GM18508 (cell line): Measurements from ENCODE around the gene SH2B2.
A peak's percentile ranks its signal among the peaks of the same experiment; 100 is the strongest.
"Not testable (repeated sequence)": the region's sequence is repeated elsewhere in the genome, so short reads cannot be mapped to it uniquely, and the experiment has no call there.

Source experiments
- ATAC-seq: cut with Tn5 transposase; IDR thresholded peaks from one replicate; pipeline ENCODE4 v1.9.1; 2021; ENCODE audit warnings: moderate number of reproducible peaks; ENCODE audit not compliant: insufficient read depth, unreplicated experiment

SH2B2 gene

DNA sequence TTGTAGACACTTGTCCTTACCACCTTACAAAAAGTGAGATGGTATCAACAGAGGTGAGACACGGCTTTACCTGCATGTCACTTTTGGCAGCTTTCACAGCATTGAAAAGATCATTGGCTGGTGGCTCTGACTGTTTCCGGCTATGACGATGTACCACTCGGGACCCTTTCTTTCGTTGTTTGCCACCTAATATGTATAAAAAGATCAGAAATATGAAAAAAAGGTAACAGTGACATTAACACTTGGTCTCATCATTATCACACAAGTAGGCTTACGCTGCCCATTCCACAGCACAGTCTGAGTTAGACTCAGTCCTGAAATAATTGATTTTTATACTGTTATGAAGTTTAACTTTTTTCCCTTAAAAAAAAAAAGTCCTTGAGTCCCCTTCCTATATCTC lies 40.5 kb downstream of the SH2B2 start:
- ATAC-seq, result not testable (repeated sequence)

DNA sequence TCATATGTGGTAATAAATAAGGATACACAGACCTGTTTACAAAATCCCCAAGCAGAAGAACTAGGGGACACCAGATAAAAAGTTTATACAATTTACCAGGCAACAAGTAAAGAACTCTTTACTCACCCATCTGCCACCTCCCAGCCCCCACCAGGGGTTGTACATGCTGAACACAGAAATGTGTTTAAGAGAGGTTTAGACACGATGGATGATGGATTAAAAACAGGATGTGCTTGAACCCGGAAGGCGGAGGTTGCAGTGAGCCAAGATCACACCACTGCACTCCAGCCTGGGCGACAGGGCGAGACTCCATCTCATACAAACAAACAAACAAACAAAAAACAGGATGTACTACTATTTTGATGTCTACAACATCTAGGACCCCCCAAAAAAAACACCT lies 42.2 kb downstream of the SH2B2 start:
- not testable (repeated sequence) for ATAC-seq

DNA sequence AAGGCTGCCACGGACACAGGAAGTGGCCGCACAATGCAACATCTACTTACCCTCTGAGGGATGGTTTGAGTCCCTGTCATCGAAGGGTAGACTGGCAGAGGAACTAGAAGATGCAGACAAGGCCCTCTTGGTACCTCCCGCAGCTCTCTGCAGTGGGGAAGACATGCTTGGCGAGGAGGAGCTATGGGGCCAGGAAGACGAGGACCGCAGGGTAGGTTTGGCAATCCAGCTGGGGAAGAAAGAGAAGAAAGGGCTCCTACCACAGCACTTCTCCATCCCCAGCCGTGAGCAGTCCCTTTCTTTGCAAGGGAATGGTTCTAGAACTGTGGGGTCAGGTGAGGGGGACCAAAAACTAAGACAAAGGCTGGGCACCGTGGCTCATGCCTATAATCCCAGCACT lies 42.7 kb downstream of the SH2B2 start:
- ATAC-seq, result not testable (repeated sequence)

DNA sequence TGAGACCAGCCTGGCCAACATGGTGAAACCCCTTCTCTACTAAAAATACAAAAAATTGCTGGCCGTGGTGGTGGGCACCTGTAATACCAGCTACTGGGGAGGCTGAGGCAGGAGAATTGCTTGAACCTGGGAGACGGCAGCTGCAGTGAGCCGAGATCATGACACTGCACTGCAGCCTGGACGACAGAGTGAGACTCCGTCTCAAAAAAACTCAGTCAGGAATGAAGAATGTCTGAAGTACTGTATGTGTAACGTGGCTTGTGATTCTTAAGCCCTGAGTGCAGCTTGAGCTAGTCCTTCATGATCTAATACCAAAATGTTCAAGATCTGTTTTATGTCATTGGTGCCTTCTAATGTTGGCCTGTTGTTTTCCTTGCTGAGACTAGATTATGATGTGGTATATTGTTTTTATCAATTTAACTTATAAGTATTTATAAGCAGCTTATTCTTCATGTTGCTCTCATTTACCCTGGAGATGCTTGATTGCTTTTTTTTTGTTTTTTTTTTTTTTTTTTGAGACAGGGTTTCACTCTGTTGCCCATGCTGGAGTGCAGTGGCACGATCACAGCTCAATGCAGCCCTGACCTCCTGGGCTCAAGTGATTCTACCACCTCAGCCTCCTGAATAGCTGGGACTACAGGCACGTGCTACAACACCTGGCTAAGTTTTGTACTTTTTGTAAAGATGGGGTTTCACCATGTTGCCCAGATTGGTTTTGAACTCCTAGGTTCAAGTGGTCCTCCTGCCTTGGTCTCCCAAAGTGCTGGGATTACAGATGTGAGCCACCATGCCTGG lies 44.2 kb downstream of the SH2B2 start:
- not testable (repeated sequence) for ATAC-seq

DNA sequence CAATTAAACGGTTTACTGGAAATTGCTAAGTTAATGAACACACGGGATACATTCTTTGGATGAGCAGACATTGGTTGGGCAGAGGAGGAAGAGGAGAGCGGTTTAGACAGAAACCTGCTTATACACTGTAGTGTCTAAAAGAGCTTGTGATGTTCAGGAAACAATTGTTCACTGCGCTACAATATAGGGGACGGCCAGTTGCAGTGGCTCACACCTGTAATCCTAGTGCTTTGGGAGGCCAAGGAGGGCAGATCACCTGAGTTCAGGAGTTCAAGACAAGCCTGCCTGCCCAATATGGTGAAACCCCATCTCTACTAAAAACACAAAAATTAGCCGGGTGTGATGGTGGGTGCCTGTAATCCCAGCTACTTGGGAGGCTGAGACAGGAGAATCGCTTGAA lies 48.9 kb downstream of the SH2B2 start:
- ATAC-seq, result not testable (repeated sequence)

DNA sequence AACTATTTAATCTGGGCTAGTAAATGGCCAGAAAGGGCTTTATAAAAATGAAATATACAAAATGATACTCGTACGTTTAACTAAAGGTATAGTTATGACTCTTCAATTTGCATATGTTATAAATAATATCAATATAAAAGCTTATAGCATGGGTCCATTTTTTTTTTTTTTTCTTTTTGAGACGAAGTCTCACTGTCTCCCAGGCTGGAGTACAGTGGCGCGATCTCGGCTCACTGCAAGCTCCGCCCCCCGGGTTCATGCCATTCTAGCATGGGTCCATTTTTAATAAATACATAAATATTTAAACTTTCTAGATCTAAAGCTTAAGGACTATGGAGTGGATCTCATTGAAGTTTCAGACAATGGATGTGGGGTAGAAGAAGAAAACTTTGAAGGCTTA lies 50.3 kb downstream of the SH2B2 start:
- ATAC-seq, result not testable (repeated sequence)

DNA sequence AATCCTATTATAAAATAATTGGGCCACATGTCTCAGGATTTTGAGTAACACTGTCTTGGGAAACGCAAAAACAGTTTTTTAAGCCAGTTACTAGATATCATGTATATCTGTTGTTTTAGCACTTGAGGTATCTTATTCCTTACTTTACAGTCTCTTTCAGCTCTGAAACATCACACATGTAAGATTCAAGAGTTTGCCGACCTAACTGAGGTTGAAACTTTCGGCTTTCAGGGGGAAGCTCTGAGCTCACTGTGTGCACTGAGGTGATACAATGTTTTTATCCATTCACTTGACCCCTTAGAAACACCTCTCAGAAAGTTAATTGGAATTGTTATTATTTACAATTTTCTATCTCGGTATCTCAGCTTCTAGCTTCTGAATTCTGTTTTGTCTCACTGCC lies 50.8 kb downstream of the SH2B2 start:
- ATAC-seq, result not testable (repeated sequence)

DNA sequence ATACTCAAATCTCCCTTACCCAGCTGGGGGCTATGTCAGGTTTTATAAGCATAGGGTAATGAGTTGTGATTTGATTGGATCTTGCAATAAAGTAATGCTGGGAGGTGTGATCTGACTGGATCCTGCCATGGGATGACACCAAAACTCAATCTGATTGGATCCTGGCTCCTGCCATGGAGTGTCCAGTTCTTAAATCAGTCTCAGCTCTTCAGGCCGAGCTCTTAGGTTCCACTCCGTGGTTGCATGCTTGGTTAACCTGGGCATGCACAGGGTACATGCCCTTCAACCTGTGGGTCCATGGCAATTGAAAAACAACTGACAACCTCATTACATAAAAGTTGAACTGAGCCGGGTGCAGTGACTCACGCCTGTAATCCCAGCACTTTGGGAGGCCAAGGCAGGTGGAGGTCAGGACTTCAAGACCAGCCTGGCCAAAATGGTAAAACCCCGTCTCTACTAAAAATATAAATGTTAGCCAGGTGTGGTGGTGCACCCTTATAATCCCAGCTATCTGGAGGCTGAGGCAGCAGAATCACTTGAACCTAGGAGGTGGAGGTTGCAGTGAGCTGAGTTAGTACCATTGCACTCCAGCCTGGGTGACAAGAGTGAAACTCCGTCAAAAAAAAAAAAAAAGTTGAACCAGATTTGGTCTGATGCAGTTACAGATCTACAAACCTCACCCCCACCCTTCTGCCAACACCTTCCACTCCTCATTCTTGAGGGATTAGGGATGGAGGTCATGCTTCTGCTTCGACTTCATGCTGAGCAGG lies 54.1 kb downstream of the SH2B2 start:
- not testable (repeated sequence) for ATAC-seq

DNA sequence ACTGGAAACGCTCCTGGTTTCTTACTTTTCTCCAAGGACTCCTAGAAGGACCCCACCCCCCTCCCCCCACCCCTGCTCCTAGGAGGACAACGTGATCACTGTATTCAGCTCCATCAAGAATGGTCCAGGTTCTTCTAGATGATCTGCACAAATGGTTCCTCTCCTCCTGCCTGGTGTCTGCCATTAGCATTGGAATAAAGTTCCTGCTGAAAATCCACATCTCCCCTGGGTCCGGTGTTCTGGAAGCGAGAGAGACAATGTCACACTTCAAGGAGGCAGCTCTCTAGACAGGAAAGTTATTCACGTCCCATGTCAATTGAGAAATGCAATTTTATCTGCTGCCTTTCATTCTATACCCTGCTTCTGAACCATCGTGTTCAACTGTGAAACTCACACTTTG lies 60.3 kb downstream of the SH2B2 start:
- ATAC-seq, result not testable (repeated sequence)

DNA sequence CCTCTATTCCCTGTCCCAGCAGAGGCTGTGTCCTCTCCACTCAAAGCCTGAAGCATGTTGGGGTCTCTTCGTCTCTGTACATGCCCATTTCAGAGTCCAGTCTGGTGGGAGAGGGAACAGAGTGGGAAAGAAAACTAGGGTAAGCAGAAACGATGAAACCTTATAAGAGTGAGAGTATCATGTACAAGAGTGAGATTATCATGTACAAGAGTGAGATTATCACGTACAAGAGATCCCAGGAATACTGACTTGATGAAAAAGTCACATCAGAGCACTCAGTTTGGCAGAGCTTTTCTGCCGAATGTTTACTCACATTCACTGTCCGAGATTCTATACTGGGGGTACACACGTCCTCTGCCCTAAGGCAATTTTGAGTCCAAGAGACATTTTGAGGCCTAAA lies 69.7 kb downstream of the SH2B2 start, which contains the start of gene SPDYE6:
Gene SPDYE6, minus strand, starts transcription at position 101 of the 400 bp plus-strand sequence. CDS start 421 bp downstream, outside the sequence.
- ATAC-seq, result not testable (repeated sequence)

DNA sequence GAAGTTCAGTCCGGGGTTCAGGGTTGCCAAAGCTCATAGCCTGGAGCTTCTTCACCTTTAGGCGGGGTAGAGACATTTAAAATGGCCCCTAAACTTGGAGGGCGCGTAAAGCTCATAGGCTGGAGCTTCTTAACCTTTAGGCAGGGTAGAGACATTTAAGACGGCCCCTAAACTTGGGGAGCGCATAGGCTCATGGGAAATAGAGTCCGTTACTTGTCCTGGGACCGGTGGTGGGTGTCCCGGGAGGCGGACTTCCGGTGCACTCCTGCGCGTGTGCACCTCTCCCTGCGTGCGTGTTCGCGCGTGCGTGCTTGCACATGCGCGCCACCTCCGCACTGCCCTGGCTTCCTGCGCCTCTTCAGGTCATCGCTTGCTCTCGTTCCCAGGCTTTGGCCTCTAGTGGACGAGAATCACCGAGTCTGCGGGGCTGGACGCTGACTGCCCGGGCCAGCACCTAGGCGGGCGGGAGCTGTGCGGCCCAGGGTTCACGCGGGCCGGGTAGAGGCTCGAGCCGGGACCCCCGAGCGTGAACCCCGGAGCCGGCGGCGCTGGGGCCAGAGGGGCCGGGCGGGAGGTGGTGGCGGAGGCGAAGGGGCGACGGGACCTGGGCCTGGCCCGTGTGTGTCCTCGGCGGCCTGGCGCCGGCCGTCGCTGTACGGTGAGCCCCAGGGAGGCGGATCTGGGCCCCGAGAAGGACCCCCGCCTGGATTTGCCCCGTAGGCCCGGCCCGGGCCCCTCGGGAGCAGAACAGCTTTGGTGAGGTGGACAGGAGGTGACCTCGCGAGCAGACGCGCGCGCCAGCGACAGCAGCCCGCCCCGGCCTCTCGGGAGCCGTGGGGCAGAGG lies 77.1 kb downstream of the SH2B2 start:
- ATAC-seq, result peak; percentile 96

DNA sequence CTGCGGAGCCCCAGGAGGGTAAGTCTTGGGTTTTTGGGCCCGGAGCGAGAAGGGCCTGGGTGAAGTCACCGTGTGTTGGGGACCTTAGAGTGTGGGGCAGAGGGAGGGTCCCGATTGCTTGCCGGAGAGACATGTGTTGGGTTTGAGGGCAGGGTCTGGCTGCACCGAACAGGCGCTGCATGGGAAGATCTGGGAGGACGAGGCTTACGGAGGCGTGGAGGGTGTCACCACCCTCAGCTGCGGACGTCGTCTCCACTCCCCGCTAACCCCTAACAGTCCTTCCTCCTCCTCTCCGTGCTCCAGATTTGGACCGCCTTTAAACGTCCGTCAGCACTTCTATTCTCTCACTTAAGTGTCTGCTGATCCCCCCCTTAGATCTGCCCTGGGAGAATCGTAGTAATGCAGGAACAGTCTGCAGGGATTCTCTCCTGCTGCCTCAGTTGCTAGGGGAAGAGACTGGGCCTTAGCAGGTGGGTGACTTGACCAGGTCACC lies 77.8 kb downstream of the SH2B2 start:
- not testable (repeated sequence) for ATAC-seq

DNA sequence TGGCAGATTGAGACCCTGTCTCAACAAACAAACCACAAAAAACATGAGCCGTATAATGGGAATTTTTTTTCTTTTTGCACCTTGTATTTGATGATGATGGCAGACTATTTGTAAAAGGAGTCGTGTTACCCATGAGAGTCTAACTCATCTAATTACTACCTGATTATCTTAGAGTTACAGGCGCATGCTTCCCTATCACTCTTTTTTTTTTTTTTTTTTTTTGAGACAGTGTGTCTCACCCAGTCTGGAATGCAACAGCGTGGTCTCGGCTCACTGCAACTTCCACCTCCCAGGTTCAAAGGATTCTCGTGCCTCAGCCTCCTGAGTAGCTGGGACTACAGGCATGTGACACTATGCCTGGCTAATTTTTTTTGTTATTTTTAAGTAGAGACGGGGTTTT lies 78.7 kb downstream of the SH2B2 start:
- not testable (repeated sequence) for ATAC-seq

DNA sequence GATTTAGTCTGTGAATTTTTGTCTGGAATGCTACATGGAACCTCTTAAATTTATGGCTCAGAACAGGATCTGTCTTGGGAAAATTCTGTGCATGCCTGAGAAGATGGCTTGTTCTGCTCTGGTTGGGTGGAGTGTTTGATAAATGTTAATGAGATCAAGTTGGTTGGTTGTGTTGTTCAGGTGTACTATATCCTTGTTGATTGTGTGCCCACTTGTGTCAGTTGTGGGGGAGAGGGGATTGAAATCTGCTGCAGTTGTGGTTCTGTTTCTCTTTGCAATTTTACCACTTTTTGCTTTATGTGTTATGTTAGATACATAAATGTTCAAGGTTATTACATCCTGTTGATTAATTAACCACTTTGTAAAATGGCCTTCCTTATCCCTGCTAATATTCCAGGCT lies 83.4 kb downstream of the SH2B2 start:
- ATAC-seq, result not testable (repeated sequence)
